ENCODE measurements around the gene PER1.

DNA sequence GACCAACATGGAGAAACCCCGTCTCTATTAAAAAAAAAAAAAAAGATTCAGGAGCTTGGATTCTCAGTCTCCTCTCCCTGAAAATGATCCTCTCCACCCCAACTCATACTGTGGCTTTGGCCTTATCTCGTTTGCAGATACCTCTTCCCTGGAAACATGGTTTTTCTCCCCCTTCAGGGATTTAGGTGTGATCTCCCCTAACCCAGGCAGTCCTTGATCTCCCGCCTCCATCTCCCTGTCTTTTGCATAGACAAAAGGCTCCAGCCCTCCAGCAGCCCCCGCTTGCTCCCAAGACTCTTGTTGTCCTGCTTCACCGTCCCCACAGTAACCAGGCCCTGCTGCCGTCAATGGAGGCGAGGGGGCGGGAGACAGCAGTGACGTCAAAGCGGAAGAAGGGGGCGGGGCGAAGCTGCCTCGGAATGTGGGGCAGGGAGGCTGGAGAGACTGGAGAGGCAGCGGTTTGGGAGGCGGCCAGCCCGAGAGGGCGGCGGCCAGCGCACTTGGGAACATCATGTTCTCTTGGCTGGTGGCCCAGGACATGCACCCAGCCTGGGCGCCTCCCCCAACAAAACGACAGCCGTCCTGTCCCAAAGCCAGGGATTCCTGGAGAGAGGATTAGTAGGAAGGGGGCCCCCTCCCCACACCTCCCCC is 1.9 kb upstream of the PER1 start:
- TF ChIP-seq EZH2 (IDR thresholded peaks at IDR 0.05; ENCODE audit: borderline replicate concordance, low read length) = no peak
- TF ChIP-seq, protein P1, sequence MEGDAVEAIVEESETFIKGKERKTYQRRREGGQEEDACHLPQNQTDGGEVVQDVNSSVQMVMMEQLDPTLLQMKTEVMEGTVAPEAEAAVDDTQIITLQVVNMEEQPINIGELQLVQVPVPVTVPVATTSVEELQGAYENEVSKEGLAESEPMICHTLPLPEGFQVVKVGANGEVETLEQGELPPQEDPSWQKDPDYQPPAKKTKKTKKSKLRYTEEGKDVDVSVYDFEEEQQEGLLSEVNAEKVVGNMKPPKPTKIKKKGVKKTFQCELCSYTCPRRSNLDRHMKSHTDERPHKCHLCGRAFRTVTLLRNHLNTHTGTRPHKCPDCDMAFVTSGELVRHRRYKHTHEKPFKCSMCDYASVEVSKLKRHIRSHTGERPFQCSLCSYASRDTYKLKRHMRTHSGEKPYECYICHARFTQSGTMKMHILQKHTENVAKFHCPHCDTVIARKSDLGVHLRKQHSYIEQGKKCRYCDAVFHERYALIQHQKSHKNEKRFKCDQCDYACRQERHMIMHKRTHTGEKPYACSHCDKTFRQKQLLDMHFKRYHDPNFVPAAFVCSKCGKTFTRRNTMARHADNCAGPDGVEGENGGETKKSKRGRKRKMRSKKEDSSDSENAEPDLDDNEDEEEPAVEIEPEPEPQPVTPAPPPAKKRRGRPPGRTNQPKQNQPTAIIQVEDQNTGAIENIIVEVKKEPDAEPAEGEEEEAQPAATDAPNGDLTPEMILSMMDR (conservative IDR thresholded peaks at IDR 0.05 in 1 of 2, IDR thresholded peaks at IDR 0.05 in 1 of 2; ENCODE audit: extremely low read depth in 1 of 2, insufficient read depth in 1 of 2, low read depth in 1 of 2, low read length in 2 of 2) = no peak
